ENCODE data around the gene OSM.

Gene OSM

DNA sequence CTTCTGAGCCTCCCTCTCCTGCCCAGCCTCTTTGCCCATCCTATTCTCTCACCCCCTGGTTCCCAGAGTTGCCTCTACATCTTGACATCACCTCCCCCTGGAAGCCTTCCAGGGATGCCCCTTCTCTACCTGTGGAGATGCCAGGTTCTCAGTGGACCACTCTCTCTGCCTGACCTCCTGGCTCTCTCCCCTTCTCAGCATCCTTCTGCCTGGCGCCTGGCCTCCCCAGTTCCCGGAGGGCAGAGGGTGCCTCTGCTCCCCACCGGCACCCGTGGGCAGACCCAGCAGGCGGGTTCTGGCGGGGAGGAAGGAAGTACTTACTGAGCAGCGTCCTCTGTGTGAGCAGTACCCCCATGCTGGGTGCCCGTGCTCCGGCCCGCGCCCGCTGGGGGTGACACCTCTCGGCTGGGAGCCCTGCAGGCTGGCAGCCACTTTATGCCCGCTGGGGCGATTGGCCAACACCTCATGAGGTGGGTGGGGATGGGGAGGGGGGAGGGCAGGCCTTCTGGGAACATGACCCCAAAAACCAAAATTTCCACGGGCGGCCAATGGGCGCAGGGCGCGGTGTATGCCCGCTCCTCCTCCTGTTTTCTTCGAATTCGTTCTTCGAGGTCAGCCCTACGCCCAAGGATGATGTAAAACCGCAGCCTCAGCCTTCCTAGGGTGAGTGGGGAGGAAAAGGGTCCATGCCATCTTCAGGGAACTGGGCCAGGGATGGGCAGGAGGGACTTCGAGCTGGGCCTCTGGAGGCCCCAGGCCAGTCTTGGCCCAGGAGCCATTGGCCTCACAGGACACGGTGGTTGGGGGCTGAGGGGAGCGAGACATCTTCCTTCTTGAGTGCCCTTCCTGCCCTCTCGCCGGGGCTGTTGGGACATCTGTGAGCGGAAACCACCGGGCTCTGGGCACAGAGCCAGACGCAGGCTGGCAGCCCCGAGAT is at the start of gene OSM:
Gene OSM (minus strand): TSS at position 407 of the 937 bp plus-strand sequence. CDS start 52 bp downstream, at position 355.
- Histone ChIP-seq H3K36me3 (peaks cover 25% of the 10 kb centered on the region), H3K27me3 (no peaks in the 10 kb centered on the region), H3K4me3 (ENCODE audit: low read depth in 1 of 2, low read length in 1 of 2) (peak within 1 kb of the TSS; percentile 96 to 99), H3K9me3 (no peaks in the 10 kb centered on the region), H3K4me1 (ENCODE audit: control insufficient read depth in 1 of 2, insufficient read depth in 1 of 2, low read depth in 1 of 2, low read length in 1 of 2) (peaks cover 90 to 98% of the 10 kb centered on the region in 2 experiments), H3K27ac (peak within 1 kb of the TSS; percentile 100)
- TF ChIP-seq CTCF (IDR thresholded peaks at IDR 0.05), result peak; percentile 58

GRCh38 chr22:30315962-30316576 is 49.4 kb upstream of the OSM start:
- no peak for TF ChIP-seq CTCF (IDR thresholded peaks at IDR 0.05)
- no peaks in the 10 kb centered on the region for H3K27me3 ChIP-seq
- H3K36me3 ChIP-seq, result no peaks in the 10 kb centered on the region
- peaks cover 73 to 85% of the 10 kb centered on the region in 2 experiments for H3K4me1 ChIP-seq (ENCODE audit: control insufficient read depth in 1 of 2, insufficient read depth in 1 of 2, low read depth in 1 of 2, low read length in 1 of 2)
- no peak overlapping the region for H3K4me3 ChIP-seq (ENCODE audit: low read depth in 1 of 2, low read length in 1 of 2)
- H3K27ac ChIP-seq, result no peak overlapping the region
- no peaks in the 10 kb centered on the region for H3K9me3 ChIP-seq

GRCh38 chr22:30314915-30315314 is 48.3 kb upstream of the OSM start:
- Histone ChIP-seq H3K27me3 (no peaks in the 10 kb centered on the region), H3K9me3 (no peaks in the 10 kb centered on the region), H3K36me3 (no peaks in the 10 kb centered on the region), H3K27ac (peak overlapping the region; percentile 36), H3K4me3 (ENCODE audit: low read depth in 1 of 2, low read length in 1 of 2) (no peak overlapping the region), H3K4me1 (ENCODE audit: control insufficient read depth in 1 of 2, insufficient read depth in 1 of 2, low read depth in 1 of 2, low read length in 1 of 2) (peaks cover 73 to 87% of the 10 kb centered on the region in 2 experiments)
- no peak for TF ChIP-seq CTCF (IDR thresholded peaks at IDR 0.05)

GRCh38 chr22:30313527-30314363 is 47.1 kb upstream of the OSM start:
- Histone ChIP-seq H3K9me3 (no peaks in the 10 kb centered on the region), H3K4me1 (ENCODE audit: control insufficient read depth in 1 of 2, insufficient read depth in 1 of 2, low read depth in 1 of 2, low read length in 1 of 2) (peaks cover 73 to 87% of the 10 kb centered on the region in 2 experiments), H3K36me3 (no peaks in the 10 kb centered on the region), H3K4me3 (ENCODE audit: low read depth in 1 of 2, low read length in 1 of 2) (no peak overlapping the region), H3K27ac (no peak overlapping the region), H3K27me3 (no peaks in the 10 kb centered on the region)
- no peak for TF ChIP-seq CTCF (IDR thresholded peaks at IDR 0.05)

DNA sequence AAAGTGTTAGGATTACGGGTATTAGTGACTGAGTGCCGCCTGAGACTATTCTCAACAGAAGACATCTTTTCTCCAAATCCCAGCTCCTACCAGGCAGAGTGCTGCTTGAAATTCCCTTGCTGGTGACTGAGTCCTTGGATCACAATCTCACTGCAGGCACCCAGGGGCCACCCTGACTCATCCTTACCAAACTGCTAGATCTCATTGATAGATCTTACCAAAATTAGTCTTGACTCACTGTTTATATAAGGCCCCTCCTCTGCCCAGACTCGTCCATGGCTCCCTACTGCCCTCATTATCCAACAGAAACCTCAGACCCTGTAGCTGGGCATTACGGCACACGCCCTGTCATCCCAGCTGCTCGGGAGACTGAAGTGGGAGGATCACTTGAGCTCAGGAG is 45.4 kb upstream of the OSM start:
- no peak overlapping the region for H3K4me3 ChIP-seq (ENCODE audit: low read depth in 1 of 2, low read length in 1 of 2)
- H3K27me3 ChIP-seq, result no peaks in the 10 kb centered on the region
- H3K4me1 ChIP-seq (ENCODE audit: control insufficient read depth in 1 of 2, insufficient read depth in 1 of 2, low read depth in 1 of 2, low read length in 1 of 2), result peaks cover 73 to 86% of the 10 kb centered on the region in 2 experiments
- no peaks in the 10 kb centered on the region for H3K36me3 ChIP-seq
- TF ChIP-seq CTCF (IDR thresholded peaks at IDR 0.05), result no peak
- no peaks in the 10 kb centered on the region for H3K9me3 ChIP-seq
- H3K27ac ChIP-seq, result peak overlapping the region; percentile 89
